ENCODE results near the gene GEMIN7. TPM values are rescaled to one million over a fixed set of nuclear protein-coding genes. Genes with fewer than 3 reads are reported as not detected.

Gene GEMIN7
- total and polyA plus RNA-seq, 2 of the 13 experiments (the other 11 are each of a cell fraction or from before 2014, with no cell fraction given) = 24.1 to 30.6 TPM

GRCh38 chr19:45099467-45100191 is 20.6 kb downstream of the GEMIN7 start (continued):
- TF ChIP-seq ZBTB43 (CRISPR knock-in tag; conservative IDR thresholded peaks at IDR 0.05) (no peak), KLF12 (CRISPR knock-in tag; IDR thresholded peaks at IDR 0.05; ENCODE audit: borderline replicate concordance) (no peak), FOXP1 (IDR thresholded peaks at IDR 0.05) (no peak), FOXP1 (CRISPR knock-in tag; IDR thresholded peaks at IDR 0.05) (0 out of 2 replicates have a peak, but pooled peaks have one; percentile 23), HBP1 (CRISPR knock-in tag; IDR thresholded peaks at IDR 0.05; ENCODE audit: low read depth) (no peak), IRF2 (CRISPR knock-in tag; IDR thresholded peaks at IDR 0.05) (no peak), KLF16 (CRISPR knock-in tag; IDR thresholded peaks at IDR 0.05) (no peak), ZNF75D (CRISPR knock-in tag; IDR thresholded peaks at IDR 0.05; ENCODE audit: borderline replicate concordance) (no peak), ZBTB38 (CRISPR knock-in tag; IDR thresholded peaks at IDR 0.05) (peak; percentile 39; the same call in 1 of the 2 replicates), HDAC2 (CRISPR knock-in tag; IDR thresholded peaks at IDR 0.05) (0 out of 2 replicates have a peak, but pooled peaks have one; percentile 23), ZNF343 (CRISPR knock-in tag; IDR thresholded peaks at IDR 0.05) (no peak), FUBP1 (CRISPR knock-in tag; IDR thresholded peaks at IDR 0.05; ENCODE audit: borderline replicate concordance) (no peak), ARID4A (CRISPR knock-in tag; IDR thresholded peaks at IDR 0.05; ENCODE audit: borderline replicate concordance) (0 out of 2 replicates have a peak, but pooled peaks have one; percentile 34), POGZ (CRISPR knock-in tag; IDR thresholded peaks at IDR 0.05) (no peak), MIER3 (CRISPR knock-in tag; IDR thresholded peaks at IDR 0.05; ENCODE audit: borderline replicate concordance) (0 out of 2 replicates have a peak, but pooled peaks have one; percentile 18), POLR2G (IDR thresholded peaks at IDR 0.05; ENCODE audit: low read depth, low read length) (0 out of 2 replicates have a peak, but pooled peaks have one; percentile 29), IRF1 (CRISPR knock-in tag; IDR thresholded peaks at IDR 0.05; ENCODE audit: low read depth) (no peak), CEBPG (CRISPR knock-in tag; IDR thresholded peaks at IDR 0.05) (0 out of 2 replicates have a peak, but pooled peaks have one; percentile 9), ZNF709 (CRISPR knock-in tag; IDR thresholded peaks at IDR 0.05) (no peak)
